OCI-LY3 (cell line): ENCODE results near the gene AGPAT3.

ENCODE experiments used
- H2AFZ ChIP-seq: fragments of 200-600, 300-600 bp; shearing (Covaris generic); 2 replicates; pipeline ENCODE4 v1.6.0; 2014; ENCODE audit warnings: antibody characterized with exemption, low read depth, low read length
- H3K27ac ChIP-seq: fragments of 200-600, 300-600 bp; sonication (generic); 2 replicates; pipeline ENCODE4 v1.5.1; 2014; ENCODE audit warnings: mild to moderate bottlenecking, low read length, moderate library complexity, mixed read lengths
- H3K27me3 ChIP-seq: fragments of 200-600, 300-600 bp; sonication (generic); 2 replicates; pipeline ENCODE4 v1.6.1; 2014; ENCODE audit warnings: low read depth, low read length, mixed read lengths
- H3K36me3 ChIP-seq: fragments of 200-600, 300-600 bp; sonication (generic); replicated peaks from 2 replicates; pipeline ENCODE3; 2014; ENCODE audit warnings: low read depth, low read length, mixed read lengths
- H3K4me1 ChIP-seq: fragments of 300-600, 200-600 bp; sonication (generic); 2 replicates; pipeline ENCODE4 v1.6.1; 2014; ENCODE audit warnings: low read length, mixed read lengths
- H3K4me2 ChIP-seq: fragments of 200-600, 300-600 bp; sonication (generic); 2 replicates; pipeline ENCODE4 v1.6.1; 2014; ENCODE audit warnings: low read length, mixed read lengths
- H3K4me3 ChIP-seq: fragments of 300-600, 200-600 bp; sonication (generic); 2 replicates; pipeline ENCODE4 v1.5.1; 2014; ENCODE audit warnings: antibody characterized with exemption, mild to moderate bottlenecking, low read length, moderate library complexity
- H3K79me2 ChIP-seq: fragments of 300-600, 200-600 bp; shearing (Covaris generic); 2 replicates; pipeline ENCODE4 v1.6.1; 2014; ENCODE audit warnings: mild to moderate bottlenecking, low read length, mixed read lengths
- H3K9ac ChIP-seq: fragments of 300-600, 200-600 bp; shearing (Covaris generic); 2 replicates; pipeline ENCODE4 v1.6.0; 2014; ENCODE audit warnings: mild to moderate bottlenecking, low read length, moderate library complexity
- H3K9me3 ChIP-seq: fragments of 200-600, 300-600 bp; shearing (Covaris generic); 2 replicates; pipeline ENCODE4 v1.6.1; 2014; ENCODE audit warnings: low read length, mixed read lengths; ENCODE audit not compliant: insufficient read depth
- H4K20me1 ChIP-seq: fragments of 200-600, 300-600 bp; sonication (generic); 2 replicates; pipeline ENCODE4 v1.6.1; 2016; ENCODE audit warnings: low read length, mixed read lengths; ENCODE audit not compliant: insufficient read depth
- EZH2phosphoT487 ChIP-seq: fragments of 200-600 bp; shearing (Covaris generic); IDR thresholded peaks from 2 replicates; pipeline ENCODE4 v1.6.1; 2018; ENCODE audit warnings: antibody characterized with exemption, mixed run types, low read depth
- TF ChIP-seq, protein P1 (sequence below): fragments of 200-600, 300-600 bp; sonication (generic); IDR thresholded peaks from 2 replicates; pipeline ENCODE4 v1.5.1; 2014; ENCODE audit warnings: antibody characterized with exemption, low read length, low read depth

Gene AGPAT3

GRCh38 chr21:43824333-43825241 lies 40.4 kb upstream of the AGPAT3 start:
- Histone ChIP-seq H2AFZ (no peak overlapping the region), H3K4me3 (no peak overlapping the region), H3K4me1 (no peaks in the 10 kb centered on the region), H3K27me3 (no peaks in the 10 kb centered on the region), H3K4me2 (no peak overlapping the region), H3K79me2 (no peaks in the 10 kb centered on the region), H3K36me3 (no peaks in the 10 kb centered on the region), H3K9ac (no peak overlapping the region), H3K9me3 (no peaks in the 10 kb centered on the region), H3K27ac (no peak overlapping the region), H4K20me1 (no peaks in the 10 kb centered on the region)
- TF ChIP-seq, protein P1, sequence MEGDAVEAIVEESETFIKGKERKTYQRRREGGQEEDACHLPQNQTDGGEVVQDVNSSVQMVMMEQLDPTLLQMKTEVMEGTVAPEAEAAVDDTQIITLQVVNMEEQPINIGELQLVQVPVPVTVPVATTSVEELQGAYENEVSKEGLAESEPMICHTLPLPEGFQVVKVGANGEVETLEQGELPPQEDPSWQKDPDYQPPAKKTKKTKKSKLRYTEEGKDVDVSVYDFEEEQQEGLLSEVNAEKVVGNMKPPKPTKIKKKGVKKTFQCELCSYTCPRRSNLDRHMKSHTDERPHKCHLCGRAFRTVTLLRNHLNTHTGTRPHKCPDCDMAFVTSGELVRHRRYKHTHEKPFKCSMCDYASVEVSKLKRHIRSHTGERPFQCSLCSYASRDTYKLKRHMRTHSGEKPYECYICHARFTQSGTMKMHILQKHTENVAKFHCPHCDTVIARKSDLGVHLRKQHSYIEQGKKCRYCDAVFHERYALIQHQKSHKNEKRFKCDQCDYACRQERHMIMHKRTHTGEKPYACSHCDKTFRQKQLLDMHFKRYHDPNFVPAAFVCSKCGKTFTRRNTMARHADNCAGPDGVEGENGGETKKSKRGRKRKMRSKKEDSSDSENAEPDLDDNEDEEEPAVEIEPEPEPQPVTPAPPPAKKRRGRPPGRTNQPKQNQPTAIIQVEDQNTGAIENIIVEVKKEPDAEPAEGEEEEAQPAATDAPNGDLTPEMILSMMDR, result no peak
- TF ChIP-seq EZH2phosphoT487, result no peak

GRCh38 chr21:43825242-43825935 lies 39.6 kb upstream of the AGPAT3 start:
- Histone ChIP-seq H3K4me3 (no peak overlapping the region), H3K79me2 (no peaks in the 10 kb centered on the region), H3K9me3 (no peaks in the 10 kb centered on the region), H3K27ac (no peak overlapping the region), H2AFZ (no peak overlapping the region), H3K36me3 (no peaks in the 10 kb centered on the region), H3K4me1 (no peaks in the 10 kb centered on the region), H3K4me2 (no peak overlapping the region), H4K20me1 (no peaks in the 10 kb centered on the region), H3K27me3 (no peaks in the 10 kb centered on the region), H3K9ac (no peak overlapping the region)
- TF ChIP-seq, protein P1, result no peak
- TF ChIP-seq EZH2phosphoT487, result no peak

DNA sequence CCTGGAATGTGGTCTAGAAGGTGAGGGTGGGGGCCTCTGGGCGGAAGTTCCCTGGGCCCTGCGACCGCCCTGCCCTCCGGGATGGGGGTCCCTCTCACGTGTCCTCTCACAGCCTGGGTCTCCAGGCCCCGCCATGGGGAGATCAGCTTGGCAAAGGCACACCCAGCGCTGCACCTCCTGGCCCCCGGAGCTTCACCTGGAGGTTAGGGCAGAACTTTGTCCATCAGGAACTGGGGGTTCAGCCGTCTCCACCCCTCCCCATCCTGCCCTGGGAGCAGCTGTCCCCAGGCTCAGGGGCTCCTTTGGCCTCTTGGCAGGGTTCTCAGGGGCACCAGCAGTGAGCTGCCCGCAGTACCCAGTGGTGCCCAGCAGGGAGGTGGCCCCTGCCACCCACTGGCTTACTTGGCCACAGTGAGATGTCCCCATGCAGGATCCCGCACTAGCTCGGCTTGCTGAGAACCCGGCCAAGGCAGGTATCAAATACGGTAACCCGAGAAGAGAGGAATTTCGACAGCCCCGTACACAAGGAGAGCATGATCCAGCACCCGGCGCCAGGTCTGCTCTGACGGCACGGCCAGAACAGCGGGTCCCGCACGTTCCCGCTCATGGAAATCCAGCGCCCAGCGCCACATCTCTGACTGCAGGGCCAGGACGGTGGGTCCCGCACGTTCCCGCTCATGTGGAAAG lies 38.9 kb upstream of the AGPAT3 start:
- H3K36me3 ChIP-seq, result no peaks in the 10 kb centered on the region
- no peak overlapping the region for H3K27ac ChIP-seq
- no peak overlapping the region for H2AFZ ChIP-seq
- no peak overlapping the region for H3K4me2 ChIP-seq
- no peaks in the 10 kb centered on the region for H3K27me3 ChIP-seq
- no peaks in the 10 kb centered on the region for H3K9me3 ChIP-seq
- H3K79me2 ChIP-seq, result no peaks in the 10 kb centered on the region
- H3K4me1 ChIP-seq, result no peaks in the 10 kb centered on the region
- H4K20me1 ChIP-seq, result no peaks in the 10 kb centered on the region
- H3K4me3 ChIP-seq, result no peak overlapping the region
- H3K9ac ChIP-seq, result no peak overlapping the region
- TF ChIP-seq, protein P1, result no peak
- no peak for TF ChIP-seq EZH2phosphoT487

DNA sequence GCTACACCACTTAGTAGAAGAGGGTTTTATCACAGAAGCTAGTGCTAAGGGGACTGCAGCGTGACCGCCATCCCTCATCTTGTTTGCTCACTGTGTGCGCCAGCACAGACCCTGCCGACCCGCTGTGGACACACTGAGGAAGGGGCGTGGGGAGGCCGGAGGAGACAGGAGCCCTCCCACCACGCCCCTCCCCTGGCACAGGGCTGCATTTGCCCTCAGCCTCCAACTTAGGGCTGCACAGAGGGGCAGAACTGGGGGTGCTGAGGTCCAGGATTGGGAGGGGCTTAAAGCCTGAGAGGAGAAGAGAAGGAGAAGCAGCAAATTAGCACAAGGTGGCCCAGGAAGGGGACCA lies 38.4 kb upstream of the AGPAT3 start:
- no peak overlapping the region for H2AFZ ChIP-seq
- H3K9ac ChIP-seq, result no peak overlapping the region
- H3K9me3 ChIP-seq, result no peaks in the 10 kb centered on the region
- H3K4me1 ChIP-seq, result no peaks in the 10 kb centered on the region
- TF ChIP-seq EZH2phosphoT487, result no peak
- TF ChIP-seq, protein P1, result no peak
- H3K27ac ChIP-seq, result no peak overlapping the region
- H3K4me3 ChIP-seq, result no peak overlapping the region
- no peaks in the 10 kb centered on the region for H3K79me2 ChIP-seq
- H3K27me3 ChIP-seq, result no peaks in the 10 kb centered on the region
- H3K36me3 ChIP-seq, result no peaks in the 10 kb centered on the region
- H3K4me2 ChIP-seq, result no peak overlapping the region
- no peaks in the 10 kb centered on the region for H4K20me1 ChIP-seq
